Keratinocyte (primary cell): Measurements from ENCODE around the gene VTI1A. TPM values are rescaled to one million over a fixed set of nuclear protein-coding genes. Genes with fewer than 3 reads are reported as not detected.

ENCODE experiments used
- DNase-seq: peaks from one replicate; pipeline ENCODE4 v3.0.0-alpha.2; 2011; ENCODE audit warnings: low read depth, missing footprints, low spot score
- FAIRE-seq: peaks from 2 replicates; lab custom pipeline; 2011; peaks lifted over from hg19 to GRCh38; lab: Jason Lieb, UNC
- H2AFZ ChIP-seq: 2 replicates; pipeline ENCODE4 v1.6.0; 2012; ENCODE audit warnings: low read length, control low read depth, inconsistent platforms; ENCODE audit not compliant: control insufficient read depth
- H3K27ac ChIP-seq: 2 replicates; pipeline ENCODE4 v1.5.1; 2011; ENCODE audit warnings: low read length; ENCODE audit not compliant: control insufficient read depth, insufficient read depth
- H3K27me3 ChIP-seq: 3 replicates; pipeline ENCODE4 v1.6.0; 2011; ENCODE audit warnings: low read length; ENCODE audit not compliant: control insufficient read depth, insufficient read depth; ENCODE audit errors: extremely low read depth
- H3K36me3 ChIP-seq, 2 experiments: 2 replicates in 1 of 2; 3 replicates in 1 of 2; pipeline ENCODE4 v1.5.1; 2011; ENCODE audit warnings: low read length in 2 of 2, mild to moderate bottlenecking in 1 of 2; ENCODE audit not compliant: control insufficient read depth in 2 of 2, insufficient read depth in 2 of 2; ENCODE audit errors: extremely low read depth in 1 of 2
- H3K4me1 ChIP-seq: 3 replicates; pipeline ENCODE4 v1.5.1; 2011; ENCODE audit warnings: low read length; ENCODE audit not compliant: control insufficient read depth, insufficient read depth; ENCODE audit errors: extremely low read depth
- H3K4me2 ChIP-seq: 3 replicates; pipeline ENCODE4 v1.6.0; 2011; ENCODE audit warnings: low read depth, low read length; ENCODE audit not compliant: control insufficient read depth, insufficient read depth; ENCODE audit errors: extremely low read depth
- H3K4me3 ChIP-seq, 3 experiments: fragments of 200-600 bp in 1 of 3; sonication (generic) in 1 of 3; 2 replicates in 2 of 3; 3 replicates in 1 of 3; pipeline ENCODE4 v1.5.1; 2011 to 2016; ENCODE audit warnings: low read length in 3 of 3, mild to moderate bottlenecking in 3 of 3, control low read depth in 2 of 3, inconsistent platforms in 1 of 3, low read depth in 1 of 3, mixed read lengths in 1 of 3, mixed run types in 1 of 3, moderate library complexity in 1 of 3; ENCODE audit not compliant: control insufficient read depth in 2 of 3, insufficient read depth in 2 of 3; ENCODE audit errors: extremely low read depth in 1 of 3
- H3K79me2 ChIP-seq: 2 replicates; pipeline ENCODE4 v1.6.0; 2012; ENCODE audit warnings: low read length; ENCODE audit not compliant: control insufficient read depth, insufficient read depth
- H3K9ac ChIP-seq: 3 replicates; pipeline ENCODE4 v1.6.0; 2011; ENCODE audit warnings: low read length; ENCODE audit not compliant: control insufficient read depth, insufficient read depth; ENCODE audit errors: extremely low read depth
- H3K9me1 ChIP-seq: 3 replicates; pipeline ENCODE4 v1.6.0; 2011; ENCODE audit warnings: low read length; ENCODE audit not compliant: control insufficient read depth, insufficient read depth; ENCODE audit errors: extremely low read depth
- H3K9me3 ChIP-seq: 2 replicates; pipeline ENCODE4 v1.5.1; 2012; ENCODE audit warnings: low read depth, low read length; ENCODE audit not compliant: control insufficient read depth
- H4K20me1 ChIP-seq: 3 replicates; pipeline ENCODE4 v1.6.0; 2011; ENCODE audit warnings: low read length; ENCODE audit not compliant: control insufficient read depth, insufficient read depth; ENCODE audit errors: extremely low read depth
- EZH2 ChIP-seq: IDR thresholded peaks from one replicate; pipeline ENCODE4 v1.6.1; 2012; ENCODE audit warnings: inconsistent platforms, mild to moderate bottlenecking, low read length, moderate library complexity
- dilution Hi-C: fragments of 300-500 bp; cut with MboI; formaldehyde crosslinking; loops from one replicate; pipeline ENCODE4 v1.7.0; 2020; ENCODE audit warnings: low sequenced_read_pairs; ENCODE audit not compliant: extremely low pct_ligation_motif_present
- polyA plus RNA-seq, 5 experiments: library from polyadenylated mRNA; depleted of rRNA in 3 of 5; stranded (reverse) in 3 of 5; stranded (forward) in 1 of 5; unstranded in 1 of 5; fragments of >200 nt; gene quantifications; 1 replicate in 1 of 5; 2 replicates in 3 of 5; 3 replicates in 1 of 5; pipeline versions ENCODE4 v1.2.1 to v1.2.3, GENCODE V29; 2011 to 2012; ENCODE audit warnings: missing spikeins in 2 of 5, low read depth in 1 of 5, low replicate concordance in 1 of 5
- TF ChIP-seq, protein P1 (sequence below), 3 experiments: IDR thresholded peaks in 1 of 3; conservative IDR thresholded peaks in 1 of 3; optimal IDR thresholded peaks in 1 of 3; 2 replicates in 2 of 3; 3 replicates in 1 of 3; pipeline versions ENCODE3 to v1.5.1; 2011; ENCODE audit warnings: low read length in 3 of 3, mild to moderate bottlenecking in 3 of 3, moderate library complexity in 2 of 3, control low read depth in 1 of 3, inconsistent platforms in 1 of 3; ENCODE audit not compliant: insufficient read depth in 2 of 3; ENCODE audit errors: extremely low read depth in 1 of 3

Gene VTI1A
- polyA plus RNA-seq, 1 donor (not counting 4 experiments of a cell fraction or from before 2014, with no cell fraction given) = 18.5 TPM

DNA sequence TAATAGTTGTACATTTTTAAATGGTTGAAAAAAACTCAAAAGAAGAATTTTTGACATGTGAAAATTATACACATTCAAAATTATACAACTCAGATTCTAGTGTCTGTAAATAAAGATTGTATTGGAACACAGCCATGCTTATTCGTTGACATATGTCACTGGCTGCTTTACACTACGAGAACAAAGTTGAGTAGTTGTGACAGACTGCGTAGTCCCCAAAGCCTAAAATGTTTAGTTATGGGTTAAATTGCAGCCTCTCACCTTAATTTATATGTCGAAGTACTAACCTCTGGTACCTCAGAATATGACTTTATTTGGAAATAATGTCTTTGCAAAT lies 358.2 kb downstream of the VTI1A start:
- TF ChIP-seq, protein P1, sequence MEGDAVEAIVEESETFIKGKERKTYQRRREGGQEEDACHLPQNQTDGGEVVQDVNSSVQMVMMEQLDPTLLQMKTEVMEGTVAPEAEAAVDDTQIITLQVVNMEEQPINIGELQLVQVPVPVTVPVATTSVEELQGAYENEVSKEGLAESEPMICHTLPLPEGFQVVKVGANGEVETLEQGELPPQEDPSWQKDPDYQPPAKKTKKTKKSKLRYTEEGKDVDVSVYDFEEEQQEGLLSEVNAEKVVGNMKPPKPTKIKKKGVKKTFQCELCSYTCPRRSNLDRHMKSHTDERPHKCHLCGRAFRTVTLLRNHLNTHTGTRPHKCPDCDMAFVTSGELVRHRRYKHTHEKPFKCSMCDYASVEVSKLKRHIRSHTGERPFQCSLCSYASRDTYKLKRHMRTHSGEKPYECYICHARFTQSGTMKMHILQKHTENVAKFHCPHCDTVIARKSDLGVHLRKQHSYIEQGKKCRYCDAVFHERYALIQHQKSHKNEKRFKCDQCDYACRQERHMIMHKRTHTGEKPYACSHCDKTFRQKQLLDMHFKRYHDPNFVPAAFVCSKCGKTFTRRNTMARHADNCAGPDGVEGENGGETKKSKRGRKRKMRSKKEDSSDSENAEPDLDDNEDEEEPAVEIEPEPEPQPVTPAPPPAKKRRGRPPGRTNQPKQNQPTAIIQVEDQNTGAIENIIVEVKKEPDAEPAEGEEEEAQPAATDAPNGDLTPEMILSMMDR (optimal IDR thresholded peaks at IDR 0.05 in 1 of 3, IDR thresholded peaks at IDR 0.05 in 1 of 3, conservative IDR thresholded peaks at IDR 0.05 in 1 of 3; ENCODE audit: extremely low read depth in 1 of 3, insufficient read depth in 2 of 3, low read length in 3 of 3) = no peak
- TF ChIP-seq EZH2 = no peak
- Histone ChIP-seq H3K79me2 (no peaks in the 10 kb centered on the region), H3K27ac (no peak overlapping the region), H3K4me2 (no peak overlapping the region), H3K4me1 (no peaks in the 10 kb centered on the region), H3K9me1 (no peaks in the 10 kb centered on the region), H2AFZ (no peak overlapping the region), H4K20me1 (no peaks in the 10 kb centered on the region), H3K9ac (no peak overlapping the region), H3K9me3 (no peaks in the 10 kb centered on the region), H3K36me3 (no peaks in the 10 kb centered on the region), H3K27me3 (no peaks in the 10 kb centered on the region), H3K4me3 (no peak overlapping the region)
- dilution Hi-C loops = no loop called here
- no peak for FAIRE-seq
- no peak for DNase-seq

DNA sequence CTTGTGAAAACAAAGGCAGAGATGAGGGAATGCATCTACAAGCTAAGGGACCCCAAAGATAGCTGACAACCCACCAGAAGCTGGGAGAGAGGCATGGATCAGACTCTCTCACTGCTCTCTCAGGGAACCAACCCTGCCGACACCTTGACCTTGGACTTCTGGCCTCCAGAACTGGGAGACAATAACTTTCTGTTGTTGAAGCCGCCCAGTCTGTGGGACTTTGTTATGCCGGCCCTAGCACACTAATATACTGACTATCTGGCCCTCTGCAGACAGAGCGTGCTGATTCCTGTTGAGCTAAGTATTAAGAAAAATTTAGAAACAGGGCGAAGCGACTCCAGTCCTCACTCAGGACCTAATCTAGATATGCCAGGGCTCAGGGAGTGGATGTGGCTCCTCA lies 358.7 kb downstream of the VTI1A start:
- Histone ChIP-seq H2AFZ (no peak overlapping the region), H3K27ac (no peak overlapping the region), H3K4me2 (no peak overlapping the region), H3K36me3 (no peaks in the 10 kb centered on the region), H3K4me1 (peaks cover 4% of the 10 kb centered on the region), H4K20me1 (no peaks in the 10 kb centered on the region), H3K27me3 (no peaks in the 10 kb centered on the region), H3K79me2 (no peaks in the 10 kb centered on the region), H3K4me3 (no peak overlapping the region), H3K9me1 (no peaks in the 10 kb centered on the region), H3K9me3 (no peaks in the 10 kb centered on the region), H3K9ac (no peak overlapping the region)
- TF ChIP-seq, protein P1 (optimal IDR thresholded peaks at IDR 0.05 in 1 of 3, IDR thresholded peaks at IDR 0.05 in 1 of 3, conservative IDR thresholded peaks at IDR 0.05 in 1 of 3; ENCODE audit: extremely low read depth in 1 of 3, insufficient read depth in 2 of 3, low read length in 3 of 3) = no peak
- no peak for TF ChIP-seq EZH2
- dilution Hi-C loops = no loop called here
- DNase-seq (no peak), FAIRE-seq (no peak)
